Liver (tissue), 9 donors: Measurements from ENCODE around the gene TRIM9. TPM values are rescaled to one million over a fixed set of nuclear protein-coding genes. Genes with fewer than 3 reads are reported as not detected.
"Not testable (repeated sequence)": the region's sequence is repeated elsewhere in the genome, so short reads cannot be mapped to it uniquely, and the experiment has no call there.

Source experiments
- DNase-seq: peaks from one replicate; pipeline ENCODE4 v3.0.0-alpha.2; 2017; ENCODE audit warnings: low spot score
- H3K27ac ChIP-seq, 2 donors: one replicate each; pipeline ENCODE4 v1.7.0; 2013; ENCODE audit warnings: inconsistent platforms in 2 of 2, low read length in 2 of 2, control low read depth in 1 of 2, low read depth in 1 of 2, mild to moderate bottlenecking in 1 of 2
- H3K27me3 ChIP-seq, 4 donors: one replicate each; pipeline versions ENCODE4 v1.6.1 to v1.7.0; 2013; ENCODE audit warnings: low read length in 3 of 4, inconsistent platforms in 1 of 4, mild to moderate bottlenecking in 1 of 4, moderate library complexity in 1 of 4; ENCODE audit not compliant: control insufficient read depth in 4 of 4, insufficient read depth in 4 of 4
- H3K36me3 ChIP-seq, 4 donors: one replicate each; pipeline versions ENCODE4 v1.6.1 to v1.7.0; 2013; ENCODE audit warnings: low read length in 3 of 4, mild to moderate bottlenecking in 3 of 4, low read depth in 1 of 4, moderate library complexity in 1 of 4; ENCODE audit not compliant: control insufficient read depth in 4 of 4, insufficient read depth in 3 of 4
- H3K4me1 ChIP-seq, 4 donors: one replicate each; pipeline versions ENCODE4 v1.6.1 to v1.7.0; 2013; ENCODE audit warnings: low read length in 3 of 4, mild to moderate bottlenecking in 3 of 4, moderate library complexity in 1 of 4; ENCODE audit not compliant: control insufficient read depth in 4 of 4, insufficient read depth in 4 of 4
- H3K4me3 ChIP-seq, 3 donors: one replicate each; pipeline versions ENCODE4 v1.6.1 to v1.7.0; 2013; ENCODE audit warnings: low read length in 3 of 3, control low read depth in 1 of 3, low read depth in 1 of 3, mild to moderate bottlenecking in 1 of 3
- H3K9ac ChIP-seq, 2 donors: one replicate each; pipeline ENCODE4 v1.7.0; 2013; ENCODE audit warnings: low read length in 2 of 2, mild to moderate bottlenecking in 2 of 2, moderate library complexity in 2 of 2, control low read depth in 1 of 2, low read depth in 1 of 2
- H3K9me3 ChIP-seq, 4 donors: one replicate each; pipeline versions ENCODE4 v1.6.1 to v1.7.0; 2013; ENCODE audit warnings: low read length in 3 of 4; ENCODE audit not compliant: control insufficient read depth in 4 of 4
- ATF3 ChIP-seq: IDR thresholded peaks from 2 replicates; pipeline ENCODE4 v1.6.1; 2016; ENCODE audit warnings: antibody characterized with exemption
- CTCF ChIP-seq: fragments of 150-350 bp; IDR thresholded peaks from 2 replicates; pipeline ENCODE4 v1.5.1; 2017; ENCODE audit warnings: improper control_type of control experiment, low read depth, low read length; ENCODE audit not compliant: missing input control
- EGR1 ChIP-seq, 2 donors: IDR thresholded peaks; 2 replicates each; pipeline ENCODE4 v1.6.1; 2016 to 2018; ENCODE audit warnings: antibody characterized with exemption in 2 of 2, low read depth in 2 of 2
- JUND ChIP-seq, 2 donors: IDR thresholded peaks; 2 replicates each; pipeline ENCODE4 v1.6.1; 2016; ENCODE audit warnings: antibody characterized with exemption in 2 of 2
- MAX ChIP-seq: IDR thresholded peaks from 2 replicates; pipeline ENCODE4 v1.6.1; 2016; ENCODE audit warnings: antibody characterized with exemption
- RAD21 ChIP-seq, 2 donors: IDR thresholded peaks; 2 replicates each; pipeline ENCODE4 v1.6.1; 2016; ENCODE audit warnings: antibody characterized with exemption in 2 of 2, mild to moderate bottlenecking in 2 of 2
- REST ChIP-seq: IDR thresholded peaks from 2 replicates; pipeline ENCODE4 v1.6.1; 2016; ENCODE audit warnings: antibody characterized with exemption, mild to moderate bottlenecking
- RXRA ChIP-seq, 2 donors: IDR thresholded peaks; 2 replicates each; pipeline ENCODE4 v1.6.1; 2017 to 2018; ENCODE audit warnings: antibody characterized with exemption in 2 of 2, mild to moderate bottlenecking in 1 of 2
- WGBS: extraction: QIAGEN DNeasy Blood & Tissue Kit; methylation state at CpG from one replicate; pipeline ENCODE4 v1.1.7; 2013; 5-methylcytosine and 5-hydroxymethylcytosine counted together
- polyA plus RNA-seq, 2 donors: library from polyadenylated mRNA; stranded (reverse) in 1 of 2; unstranded in 1 of 2; fragments of 200-250 nt in 1 of 2; fragments of >200 nt in 1 of 2; fragmentation: Nextera tagmentation in 1 of 2; extraction: Ambion mirVana in 1 of 2; gene quantifications; one replicate each; pipeline versions ENCODE4 v1.2.1 to v1.2.3, GENCODE V29; 2013 to 2015
- total RNA-seq, 2 donors: library from RNA; depleted of rRNA; stranded (reverse); fragments of >200 nt; gene quantifications; one replicate each; pipeline ENCODE4 v1.2.3, GENCODE V29; 2014
- donor health status: healthy.
- donor health status: healthy.
- donor health status: healthy.
- donor health status: healthy.
- donor health status: healthy.

TRIM9 gene
- total and polyA plus RNA-seq, 4 donors, result 0.09 to 1.6 (median 0.18) TPM

GRCh38 chr14:50957296-50957695, 137.6 kb downstream of the TRIM9 start:
- WGBS, result 76% methylated on average over 3 of the region's 3 CpGs
- H3K9ac ChIP-seq, result no peak overlapping the region
- H3K36me3 ChIP-seq, result no peaks in the 10 kb centered on the region
- DNase-seq, result no peak
- H3K27ac ChIP-seq, result no peak overlapping the region
- TF ChIP-seq JUND (IDR thresholded peaks at IDR 0.05) (peak in 1 of 2 donors; percentile 16), MAX (no peak)
- H3K4me1 ChIP-seq, result peaks cover 0 to 2% (median 0%) of the 10 kb centered on the region in 4 donors
- H3K27me3 ChIP-seq, result no peaks in the 10 kb centered on the region
- no peaks in the 10 kb centered on the region for H3K9me3 ChIP-seq
- H3K4me3 ChIP-seq, result no peak overlapping the region

- not testable (repeated sequence) for H3K36me3 ChIP-seq, H3K27me3 ChIP-seq, H3K27ac ChIP-seq, H3K9ac ChIP-seq, H3K4me1 ChIP-seq, H3K4me3 ChIP-seq, H3K9me3 ChIP-seq, DNase-seq
- WGBS, result 90% methylated on average over 32 of the region's 32 CpGs
Observed at GRCh38 chr14:50956421-50956820, 138.5 kb downstream of the TRIM9 start.

GRCh38 chr14:50955373-50956043, 139.4 kb downstream of the TRIM9 start:
- no peaks in the 10 kb centered on the region for H3K36me3 ChIP-seq
- DNase-seq, result no peak
- H3K4me3 ChIP-seq, result no peak overlapping the region
- H3K9ac ChIP-seq, result no peak overlapping the region
- peak overlapping the region in 1 of 2 donors; percentile 3 for H3K27ac ChIP-seq
- 77% methylated on average over 5 of the region's 5 CpGs for WGBS
- H3K4me1 ChIP-seq, result no peaks in the 10 kb centered on the region
- H3K27me3 ChIP-seq, result no peaks in the 10 kb centered on the region
- TF ChIP-seq JUND (IDR thresholded peaks at IDR 0.05), result peak; percentile 75 to 93
- TF ChIP-seq RXRA (IDR thresholded peaks at IDR 0.05), result peak; percentile 35 to 39
- peak; percentile 77 to 82 for TF ChIP-seq RAD21 (IDR thresholded peaks at IDR 0.05)
- TF ChIP-seq CTCF, result peak; percentile 49
- TF ChIP-seq EGR1 (IDR thresholded peaks at IDR 0.05; ENCODE audit: low read depth in 2 of 2), result no peak
- peak; percentile 15 for TF ChIP-seq ATF3
- TF ChIP-seq REST, result no peak
- no peaks in the 10 kb centered on the region for H3K9me3 ChIP-seq
